ENCODE results near the gene ZNF780B.

ZNF780B gene

DNA sequence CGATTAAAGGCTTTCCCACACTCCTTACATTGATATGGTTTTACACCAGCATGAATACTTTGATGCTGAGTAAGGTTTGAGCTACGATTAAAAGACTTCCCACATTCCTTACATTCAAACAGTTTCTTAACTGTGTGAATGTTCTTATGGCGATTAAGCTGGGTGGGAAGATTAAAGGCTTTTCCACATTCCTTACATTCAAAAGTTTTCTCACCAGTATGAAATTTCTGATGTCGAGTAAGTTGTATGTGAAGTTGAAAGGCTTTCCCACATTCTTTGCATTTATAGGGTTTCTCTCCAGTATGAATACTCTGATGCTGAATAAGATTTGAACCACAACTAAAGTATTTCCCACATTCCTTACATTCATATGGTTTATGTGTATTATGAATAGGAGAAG, 20.0 kb downstream of the ZNF780B start:
- DNase-seq = no peak

DNA sequence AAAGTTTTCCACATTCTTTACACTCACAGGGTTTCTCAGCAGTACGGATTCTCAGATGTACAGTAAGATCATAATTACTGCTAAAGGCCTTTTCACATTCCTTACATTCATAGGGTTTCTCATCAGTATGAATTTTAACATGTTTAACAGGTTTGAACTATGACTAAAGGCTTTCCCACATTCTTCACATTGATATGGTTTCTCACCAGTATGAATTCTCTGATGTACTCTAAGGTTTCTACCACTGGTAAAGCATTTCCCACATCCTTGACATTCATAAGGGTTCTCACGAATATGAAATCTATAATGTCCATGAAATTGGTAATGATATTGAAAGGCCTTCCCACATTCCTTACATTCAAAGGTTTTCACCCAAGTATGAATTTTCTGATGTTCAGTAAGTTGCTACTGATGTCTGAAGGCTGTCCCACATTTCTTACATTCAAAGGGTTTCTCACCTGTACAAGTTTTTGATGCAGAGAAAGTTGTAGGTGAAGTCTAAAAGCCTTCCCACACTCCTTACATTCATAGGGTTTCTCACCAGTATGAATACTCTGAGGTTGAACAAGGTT, 22.0 kb downstream of the ZNF780B start:
- DNase-seq = no peak

DNA sequence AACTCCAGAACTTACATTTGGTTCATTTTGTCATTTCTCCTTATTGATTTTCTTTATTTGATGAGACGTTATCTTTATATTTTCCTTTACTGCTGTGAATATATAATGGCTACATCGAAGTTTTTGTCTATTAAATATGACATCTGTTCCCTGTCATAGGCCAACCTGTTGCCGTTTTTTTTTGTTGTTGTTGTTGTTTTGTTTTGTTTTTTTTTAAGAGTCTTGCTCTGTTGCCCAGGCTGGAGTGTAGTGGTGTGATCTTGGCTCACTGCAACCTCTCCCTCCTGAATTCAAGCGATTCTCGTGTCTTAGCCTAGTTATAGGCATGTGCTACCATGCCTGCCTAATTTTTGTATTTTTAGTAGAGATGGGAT, 29.4 kb downstream of the ZNF780B start:
- DNase-seq = no peak

- DNase-seq = no peak
Observed at GRCh38 chr19:40025938-40026596, 30.0 kb downstream of the ZNF780B start.

DNA sequence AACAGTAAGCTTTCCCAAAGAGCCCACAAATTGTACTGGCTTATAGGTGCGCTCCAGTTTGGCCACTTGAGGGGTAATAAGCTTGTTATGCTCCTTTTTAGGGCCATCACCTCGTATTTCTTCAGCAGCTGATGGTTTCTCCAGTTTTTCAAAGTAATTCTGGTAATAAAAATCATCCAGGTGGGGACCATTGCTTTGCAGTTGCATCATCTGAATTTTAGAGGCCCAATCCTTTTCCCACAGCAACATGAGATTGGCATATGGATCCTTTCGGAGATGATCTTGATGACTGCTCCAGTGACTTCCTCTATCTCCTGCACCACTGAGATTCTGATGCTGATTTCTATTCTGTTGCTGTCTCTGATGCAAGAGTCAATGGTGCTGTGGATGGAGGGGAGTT, 32.1 kb downstream of the ZNF780B start:
- DNase-seq = no peak

DNA sequence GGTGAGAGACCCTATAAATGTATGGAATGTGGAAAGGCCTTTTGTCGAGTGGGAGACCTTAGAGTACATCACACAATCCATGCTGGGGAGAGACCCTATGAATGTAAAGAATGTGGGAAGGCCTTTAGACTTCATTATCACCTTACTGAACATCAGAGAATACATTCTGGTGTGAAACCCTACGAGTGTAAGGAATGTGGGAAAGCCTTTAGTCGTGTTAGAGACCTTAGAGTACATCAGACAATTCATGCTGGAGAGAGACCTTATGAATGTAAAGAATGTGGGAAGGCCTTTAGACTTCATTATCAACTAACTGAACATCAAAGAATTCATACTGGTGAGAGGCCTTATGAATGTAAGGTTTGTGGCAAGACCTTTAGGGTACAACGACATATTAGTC, 42.0 kb downstream of the ZNF780B start:
- no peak for DNase-seq

GRCh38 chr19:40009674-40010073, 46.4 kb downstream of the ZNF780B start:
- no peak for DNase-seq

DNA sequence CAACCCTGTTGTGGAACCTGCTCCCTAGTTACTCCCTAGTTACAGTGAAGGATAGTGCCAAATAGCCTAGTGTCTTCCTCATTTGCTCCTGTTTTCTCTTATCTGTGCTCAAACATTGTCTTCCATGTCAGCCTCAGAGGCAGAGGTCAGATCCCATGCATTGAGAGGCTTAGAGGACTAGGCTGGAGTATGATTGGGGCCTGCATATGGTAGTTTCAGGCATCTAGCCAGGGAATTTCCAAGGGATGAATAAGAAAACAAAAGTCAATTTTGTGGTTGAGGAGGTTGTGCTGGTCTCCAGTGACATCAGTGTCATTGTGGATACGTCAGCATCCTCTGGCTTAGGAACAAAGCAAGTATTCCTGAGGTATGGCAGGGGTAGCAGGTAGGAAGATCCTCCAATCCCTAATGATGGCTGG, 49.7 kb downstream of the ZNF780B start:
- DNase-seq = no peak

DNA sequence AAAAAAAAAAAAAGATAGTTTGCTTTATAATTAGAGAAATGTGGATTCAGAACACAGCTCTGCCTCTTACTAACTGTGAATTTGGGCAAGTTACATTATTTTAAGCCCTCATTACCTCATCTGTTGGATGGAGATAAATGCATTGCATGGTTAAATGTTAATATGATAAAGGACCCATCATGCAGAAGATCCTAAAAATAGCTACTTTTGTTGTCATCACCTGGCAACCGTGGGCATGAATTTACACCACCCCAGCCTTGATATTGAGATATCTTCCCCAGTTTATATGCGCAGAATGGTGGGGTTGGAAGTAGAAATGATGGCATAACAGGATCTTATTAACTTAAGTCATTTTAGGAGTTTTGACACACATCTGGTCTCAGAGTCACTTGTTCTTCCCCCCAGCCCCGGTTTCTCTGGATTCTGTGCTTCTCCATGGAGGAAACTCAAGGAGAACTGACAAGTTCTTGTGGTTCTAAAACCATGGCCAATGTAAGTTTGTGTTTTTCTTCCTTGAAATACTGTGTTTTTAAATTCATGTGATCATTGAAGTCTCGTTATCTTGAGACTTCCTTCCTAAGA, 50.2 kb downstream of the ZNF780B start:
- no peak for DNase-seq

GRCh38 chr19:39998501-39998900, 57.5 kb downstream of the ZNF780B start:
- no peak for DNase-seq

- DNase-seq = no peak
Observed at GRCh38 chr19:39997638-39998216, 58.3 kb downstream of the ZNF780B start.

GRCh38 chr19:39996811-39997637, 59.0 kb downstream of the ZNF780B start, which contains the start of gene ZNF546:
TSS of gene ZNF546 (plus strand) at chr19:39997060. CDS start at chr19:39998327, 1,267 bp downstream.
- DNase-seq = peak; percentile 90

GRCh38 chr19:39996218-39996810, 59.7 kb downstream of the ZNF780B start:
- peak; percentile 28 for DNase-seq

GRCh38 chr19:39995794-39996193, 60.2 kb downstream of the ZNF780B start:
- DNase-seq = no peak

GRCh38 chr19:39994361-39994760, 61.7 kb downstream of the ZNF780B start:
- no peak for DNase-seq

DNA sequence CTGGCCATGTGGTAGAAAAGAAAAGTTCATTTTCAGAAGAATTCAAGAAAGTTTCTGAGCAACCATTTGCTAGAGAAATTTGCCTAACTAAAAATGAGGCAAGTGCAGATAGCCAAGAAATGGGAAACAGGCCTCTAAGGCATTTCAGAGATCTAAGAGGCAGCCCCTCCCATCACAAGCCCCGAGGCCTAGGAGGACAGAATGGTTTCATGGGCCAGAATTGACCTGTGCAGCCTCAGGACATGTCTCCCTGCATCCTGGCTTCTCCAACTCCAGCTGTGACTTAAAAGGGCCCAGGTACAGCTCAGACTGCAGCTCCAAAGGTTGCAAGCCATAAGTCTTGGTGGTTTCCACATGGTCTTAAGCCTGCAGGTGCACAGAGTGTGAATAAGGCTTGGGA, 62.4 kb downstream of the ZNF780B start:
- DNase-seq = no peak

GRCh38 chr19:39987596-39987995, 68.4 kb downstream of the ZNF780B start:
- no peak for DNase-seq

DNA sequence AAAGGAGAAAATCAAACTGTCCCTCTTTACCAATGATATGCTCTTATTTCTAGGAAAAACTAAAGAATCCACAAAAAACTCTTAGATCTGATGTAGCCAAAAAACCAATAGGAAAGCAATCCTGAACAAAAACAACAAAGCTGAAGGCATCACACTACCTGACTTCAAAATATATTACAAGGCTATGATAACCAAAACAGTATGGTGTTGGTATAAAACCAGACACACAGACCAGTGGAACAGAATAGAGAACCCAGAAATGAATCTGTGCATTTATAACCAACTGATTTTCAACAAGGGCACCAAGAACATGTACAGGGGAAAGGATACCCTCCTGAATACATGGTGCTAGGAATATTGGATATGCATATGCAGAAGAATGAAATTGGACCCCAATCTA, 68.9 kb downstream of the ZNF780B start:
- DNase-seq = no peak

GRCh38 chr19:39986643-39987042, 69.4 kb downstream of the ZNF780B start:
- DNase-seq = no peak

- no peak for DNase-seq
Observed at GRCh38 chr19:39983695-39984300, 72.2 kb downstream of the ZNF780B start.

GRCh38 chr19:39982883-39983282, 73.1 kb downstream of the ZNF780B start:
- no peak for DNase-seq
